ENCODE results near the gene NREP. TPM values are rescaled to one million over a fixed set of nuclear protein-coding genes. Genes with fewer than 3 reads are reported as not detected.

Gene NREP
- total RNA-seq, 1 donor from 2014 or later, result 756 TPM

DNA sequence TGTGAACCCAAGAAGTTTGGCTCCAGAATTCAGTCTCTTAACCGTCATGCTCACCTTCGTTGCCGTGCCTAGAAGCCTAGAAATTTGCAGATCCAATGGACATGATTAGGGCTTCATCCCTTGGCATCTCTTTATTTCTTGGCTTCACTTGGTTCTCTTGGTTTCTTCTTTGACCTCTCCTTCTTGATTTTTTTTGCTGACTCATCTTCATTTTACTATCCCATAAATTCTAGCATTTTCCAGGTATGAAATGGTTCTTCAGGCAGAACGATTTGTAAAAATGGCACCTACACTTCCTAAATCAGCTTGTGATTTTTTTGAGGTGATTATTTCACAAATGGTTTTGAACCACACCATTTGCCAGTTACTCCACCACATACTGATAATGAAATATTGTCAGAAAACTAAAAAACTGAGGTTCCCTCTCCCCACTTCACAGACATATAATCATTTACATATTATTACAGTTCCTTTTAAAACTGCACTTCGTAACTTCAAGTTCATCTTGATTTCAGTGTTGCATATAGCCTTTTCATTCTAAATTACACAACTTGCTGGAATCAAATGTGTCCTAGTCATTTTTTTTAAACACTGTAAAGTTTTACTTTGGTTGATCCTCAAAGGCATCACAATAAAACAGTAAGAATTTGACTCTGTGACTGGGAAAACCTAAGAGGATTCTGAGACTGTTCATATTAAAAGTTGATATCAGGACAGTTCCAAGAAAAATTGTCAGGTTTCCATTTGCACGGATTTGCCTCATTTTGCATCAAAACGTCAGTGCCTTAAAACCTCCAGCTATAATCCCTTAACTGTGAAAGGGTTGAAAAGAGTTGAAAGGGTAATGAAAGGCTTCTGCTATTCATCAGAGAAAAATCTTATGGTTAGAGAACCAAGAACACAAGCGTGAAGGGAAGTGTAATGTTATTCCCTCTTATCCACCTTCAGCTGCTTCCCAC is 8.9 kb upstream of the NREP start:
- Mint-ChIP-seq H3K36me3 (no peaks in the 10 kb centered on the region), H3K27ac (peak overlapping the region; percentile 93), H3K4me1 (peaks cover 40% of the 10 kb centered on the region), H3K27me3 (ENCODE audit: low read depth) (no peaks in the 10 kb centered on the region), H3K4me3 (no peak overlapping the region), H3K9me3 (peaks cover 9% of the 10 kb centered on the region)
- no peak for DNase-seq (ENCODE audit: low spot score in 2 of 2, unreplicated experiment in 2 of 2)
- no peak for TF ChIP-seq CTCF (IDR thresholded peaks at IDR 0.05; ENCODE audit: unreplicated experiment)

- TF ChIP-seq CTCF (IDR thresholded peaks at IDR 0.05; ENCODE audit: unreplicated experiment), result no peak
- H3K9me3 Mint-ChIP-seq, result peaks cover under 1% of the 10 kb centered on the region
- no peak for DNase-seq (ENCODE audit: low spot score in 2 of 2, unreplicated experiment in 2 of 2)
- H3K4me3 Mint-ChIP-seq, result no peak overlapping the region
- peaks cover 49% of the 10 kb centered on the region for H3K4me1 Mint-ChIP-seq
- H3K27me3 Mint-ChIP-seq (ENCODE audit: low read depth), result no peaks in the 10 kb centered on the region
- no peak overlapping the region for H3K27ac Mint-ChIP-seq
- no peaks in the 10 kb centered on the region for H3K36me3 Mint-ChIP-seq
Observed at GRCh38 chr5:111764019-111764418, 7.0 kb upstream of the NREP start.

DNA sequence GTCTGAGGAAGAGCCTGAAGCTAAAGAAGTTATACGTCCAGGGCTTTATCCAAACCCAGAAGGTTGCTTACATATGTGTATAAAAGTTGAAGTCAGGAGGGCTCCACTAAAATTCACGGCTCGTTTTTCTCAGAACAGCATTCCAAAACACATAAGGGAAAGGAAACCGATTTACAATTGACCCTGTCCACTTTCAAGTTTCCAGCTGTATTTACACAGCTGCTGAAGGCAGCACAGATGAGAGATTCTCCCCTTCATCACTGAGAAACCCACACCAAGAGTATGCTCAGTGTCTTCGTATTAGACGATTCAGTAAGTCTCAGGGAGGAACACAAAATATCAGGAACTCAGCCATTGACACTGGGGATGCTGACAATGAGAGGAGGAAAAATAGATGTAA is 5.9 kb upstream of the NREP start:
- Mint-ChIP-seq H3K4me1 (peaks cover 59% of the 10 kb centered on the region), H3K27me3 (ENCODE audit: low read depth) (no peaks in the 10 kb centered on the region), H3K27ac (peak overlapping the region; percentile 77), H3K36me3 (no peaks in the 10 kb centered on the region), H3K9me3 (no peaks in the 10 kb centered on the region), H3K4me3 (no peak overlapping the region)
- TF ChIP-seq CTCF (IDR thresholded peaks at IDR 0.05; ENCODE audit: unreplicated experiment), result no peak
- no peak for DNase-seq (ENCODE audit: low spot score in 2 of 2, unreplicated experiment in 2 of 2)

DNA sequence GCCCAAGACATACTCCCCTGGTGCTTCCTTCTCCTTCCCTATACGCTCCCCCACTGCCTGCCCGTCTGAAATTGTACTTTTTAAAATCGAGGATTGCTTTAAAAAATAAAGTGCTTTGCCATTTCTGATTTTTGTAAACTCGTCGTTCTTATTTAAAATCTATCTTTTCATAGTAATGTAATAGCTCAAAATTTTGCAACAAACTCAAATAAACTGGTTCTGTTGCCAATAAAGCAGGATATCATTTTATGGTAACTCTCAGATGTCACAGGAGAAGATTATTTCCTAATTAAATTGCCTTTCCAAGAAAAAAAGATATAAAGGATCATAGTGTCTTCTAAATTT is 1.3 kb upstream of the NREP start:
- Mint-ChIP-seq H3K36me3 (peaks cover 6% of the 10 kb centered on the region), H3K4me3 (peak overlapping the region; percentile 67), H3K27ac (peak overlapping the region; percentile 98), H3K27me3 (ENCODE audit: low read depth) (peaks cover 1% of the 10 kb centered on the region), H3K9me3 (no peaks in the 10 kb centered on the region), H3K4me1 (peaks cover 51% of the 10 kb centered on the region)
- TF ChIP-seq CTCF (IDR thresholded peaks at IDR 0.05; ENCODE audit: unreplicated experiment), result no peak
- DNase-seq (ENCODE audit: low spot score in 2 of 2, unreplicated experiment in 2 of 2), result no peak

GRCh38 chr5:111757355-111758283 is 625 bp upstream of the NREP start:
- DNase-seq (ENCODE audit: low spot score in 2 of 2, unreplicated experiment in 2 of 2), result peak; percentile 86 to 93
- peaks cover 1% of the 10 kb centered on the region for H3K27me3 Mint-ChIP-seq (ENCODE audit: low read depth)
- no peak for TF ChIP-seq CTCF (IDR thresholded peaks at IDR 0.05; ENCODE audit: unreplicated experiment)
- peaks cover 10% of the 10 kb centered on the region for H3K36me3 Mint-ChIP-seq
- peak overlapping the region; percentile 98 for H3K27ac Mint-ChIP-seq
- H3K4me3 Mint-ChIP-seq, result peak overlapping the region; percentile 82
- H3K4me1 Mint-ChIP-seq, result peaks cover 49% of the 10 kb centered on the region
- H3K9me3 Mint-ChIP-seq, result no peaks in the 10 kb centered on the region
